Cardiac muscle cell (in vitro differentiated cells and primary cell): Measurements from ENCODE around the gene THADA. TPM values are rescaled to one million over a fixed set of nuclear protein-coding genes. Genes with fewer than 3 reads are reported as not detected.
A peak's percentile ranks its signal among the peaks of the same experiment; 100 is the strongest.

Source experiments
- DNase-seq, 2 donors: peaks; one replicate each; pipeline versions ENCODE4 v3.0.0 to v3.0.0-alpha.2; 2010 to 2017; ENCODE audit warnings: low read depth in 1 of 2, low spot score in 1 of 2
- H3K27ac ChIP-seq: fragments of 200-600 bp; sonication (generic); 2 replicates; pipeline ENCODE4 v1.5.1; 2016
- H3K27me3 ChIP-seq: fragments of 200-600 bp; sonication (generic); 2 replicates; pipeline ENCODE4 v1.6.0; 2016; ENCODE audit warnings: control low read depth
- H3K36me3 ChIP-seq: fragments of 200-600 bp; sonication (generic); 2 replicates; pipeline ENCODE4 v1.5.1; 2016; ENCODE audit warnings: control low read depth
- H3K4me1 ChIP-seq: fragments of 200-600 bp; sonication (generic); 2 replicates; pipeline ENCODE4 v1.8.1; 2017; ENCODE audit warnings: low read depth, mild to moderate bottlenecking, mixed run types
- H3K4me3 ChIP-seq: fragments of 200-600 bp; sonication (generic); 2 replicates; pipeline ENCODE4 v1.5.1; 2016; ENCODE audit warnings: mild to moderate bottlenecking
- H3K9me3 ChIP-seq: fragments of 200-600 bp; sonication (generic); 2 replicates; pipeline ENCODE4 v1.5.1; 2017; ENCODE audit warnings: low read depth, mild to moderate bottlenecking, control low read depth
- polyA plus RNA-seq: library from polyadenylated mRNA; unstranded; fragments of >200 nt; fragmentation: Nextera tagmentation; extraction: Ambion mirVana; gene quantifications from 2 replicates; pipeline ENCODE4 v1.2.1, GENCODE V29; 2016
- total RNA-seq: library from RNA; depleted of rRNA; stranded (reverse); fragments of >200 nt; gene quantifications from 2 replicates; pipeline ENCODE4 v1.2.3, GENCODE V29; 2016
- TF ChIP-seq, protein P1 (sequence below): IDR thresholded peaks from 2 replicates; pipeline ENCODE4 v1.5.1; 2012; ENCODE audit warnings: low read depth, mild to moderate bottlenecking, low read length

Gene THADA
- total and polyA plus RNA-seq, 2 experiments from 2014 or later, result 11.9 to 17.3 TPM

DNA sequence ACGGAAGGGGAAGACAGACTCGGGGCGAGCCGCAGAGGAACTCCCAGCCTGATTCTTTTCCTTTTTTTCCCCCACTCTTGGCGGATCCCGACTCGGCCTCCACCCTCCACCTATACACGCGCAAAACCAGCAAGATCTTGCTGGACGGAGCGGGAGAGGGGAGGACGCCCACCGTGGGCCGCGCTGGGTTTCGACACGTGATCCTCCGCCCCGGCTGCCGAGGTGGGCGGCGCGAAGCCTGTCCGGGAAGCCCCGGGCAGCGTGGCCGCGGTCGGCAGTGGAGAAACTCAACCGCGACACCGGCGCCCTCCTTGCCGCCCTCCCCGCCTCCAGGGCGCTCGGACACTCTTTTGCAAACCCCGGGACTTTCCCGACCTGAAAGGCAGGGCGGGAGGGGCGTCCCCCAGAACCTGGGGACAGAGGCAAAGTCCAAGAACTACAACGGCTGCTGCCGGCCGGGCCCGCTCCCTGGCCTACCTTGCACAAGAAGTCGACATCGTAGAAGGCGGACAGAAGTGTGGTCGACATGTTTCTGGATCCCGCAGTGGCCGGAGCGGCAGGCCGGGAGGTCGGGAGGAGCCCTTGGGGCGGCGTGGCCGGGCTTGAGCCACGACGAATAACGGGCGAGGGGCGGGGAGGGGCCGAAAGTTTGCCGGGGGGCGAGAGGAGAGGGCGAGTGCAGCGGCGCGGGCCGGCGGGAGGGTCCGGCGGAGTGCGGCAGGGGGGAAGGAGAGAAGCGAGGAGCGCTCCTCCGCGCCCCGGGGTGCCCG, 369.9 kb downstream of the THADA start:
- TF ChIP-seq, protein P1, sequence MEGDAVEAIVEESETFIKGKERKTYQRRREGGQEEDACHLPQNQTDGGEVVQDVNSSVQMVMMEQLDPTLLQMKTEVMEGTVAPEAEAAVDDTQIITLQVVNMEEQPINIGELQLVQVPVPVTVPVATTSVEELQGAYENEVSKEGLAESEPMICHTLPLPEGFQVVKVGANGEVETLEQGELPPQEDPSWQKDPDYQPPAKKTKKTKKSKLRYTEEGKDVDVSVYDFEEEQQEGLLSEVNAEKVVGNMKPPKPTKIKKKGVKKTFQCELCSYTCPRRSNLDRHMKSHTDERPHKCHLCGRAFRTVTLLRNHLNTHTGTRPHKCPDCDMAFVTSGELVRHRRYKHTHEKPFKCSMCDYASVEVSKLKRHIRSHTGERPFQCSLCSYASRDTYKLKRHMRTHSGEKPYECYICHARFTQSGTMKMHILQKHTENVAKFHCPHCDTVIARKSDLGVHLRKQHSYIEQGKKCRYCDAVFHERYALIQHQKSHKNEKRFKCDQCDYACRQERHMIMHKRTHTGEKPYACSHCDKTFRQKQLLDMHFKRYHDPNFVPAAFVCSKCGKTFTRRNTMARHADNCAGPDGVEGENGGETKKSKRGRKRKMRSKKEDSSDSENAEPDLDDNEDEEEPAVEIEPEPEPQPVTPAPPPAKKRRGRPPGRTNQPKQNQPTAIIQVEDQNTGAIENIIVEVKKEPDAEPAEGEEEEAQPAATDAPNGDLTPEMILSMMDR, result no peak
- H3K27me3 ChIP-seq, result no peaks in the 10 kb centered on the region
- peak in 1 of 2 donors; percentile 75 for DNase-seq
- no peaks in the 10 kb centered on the region for H3K9me3 ChIP-seq
- peak overlapping the region; percentile 94 for H3K27ac ChIP-seq
- peak overlapping the region; percentile 84 for H3K4me3 ChIP-seq
- peaks cover 11% of the 10 kb centered on the region for H3K36me3 ChIP-seq
- H3K4me1 ChIP-seq, result peaks cover 51% of the 10 kb centered on the region

DNA sequence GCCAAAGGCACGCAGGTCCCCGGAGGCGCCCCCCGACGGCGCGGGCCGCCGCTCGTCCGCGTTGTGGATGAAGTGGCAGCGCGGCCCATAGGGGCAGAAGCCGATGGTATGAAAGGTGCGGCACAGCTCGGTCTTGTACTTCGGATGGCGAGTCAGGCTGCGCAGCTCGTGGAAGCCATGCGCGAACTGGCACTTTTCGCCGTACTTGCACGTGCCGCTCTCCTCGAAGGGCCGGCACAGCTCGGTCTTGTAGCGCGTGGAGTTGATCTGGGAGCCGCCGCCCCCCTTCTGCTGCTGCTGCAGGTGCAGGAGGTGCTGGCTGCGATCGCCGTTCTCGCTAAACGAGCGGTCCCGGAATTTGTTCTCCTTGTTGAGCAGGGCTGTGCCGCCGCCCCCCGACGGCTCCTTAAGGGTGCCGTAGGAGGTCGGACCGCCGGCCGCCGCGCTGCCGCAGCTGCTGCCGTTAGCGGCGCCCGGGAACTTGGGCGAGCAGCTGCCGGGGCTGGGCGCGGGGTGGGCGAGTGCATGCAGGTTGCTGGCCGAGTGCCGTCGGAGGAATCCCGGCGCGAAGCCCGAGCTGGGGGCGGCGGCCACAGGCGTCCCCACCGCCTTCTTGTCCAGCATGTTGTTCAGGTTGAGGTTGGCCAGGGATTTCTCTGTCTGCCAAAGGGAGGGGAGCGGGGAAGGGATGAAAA, 370.6 kb downstream of the THADA start:
- TF ChIP-seq, protein P1, result no peak
- Histone ChIP-seq H3K9me3 (no peaks in the 10 kb centered on the region), H3K4me3 (peak overlapping the region; percentile 84), H3K4me1 (peaks cover 51% of the 10 kb centered on the region), H3K36me3 (peaks cover 11% of the 10 kb centered on the region), H3K27ac (peak overlapping the region; percentile 94), H3K27me3 (no peaks in the 10 kb centered on the region)
- DNase-seq, result peak; percentile 45 to 83

GRCh38 chr2:43224571-43225092, 371.2 kb downstream of the THADA start:
- TF ChIP-seq, protein P1, result no peak
- Histone ChIP-seq H3K9me3 (no peaks in the 10 kb centered on the region), H3K36me3 (peaks cover 11% of the 10 kb centered on the region), H3K27ac (peak overlapping the region; percentile 94), H3K27me3 (no peaks in the 10 kb centered on the region), H3K4me1 (peaks cover 54% of the 10 kb centered on the region), H3K4me3 (peak overlapping the region; percentile 84)
- DNase-seq, result peak; percentile 47 to 64

- Histone ChIP-seq H3K36me3 (peaks cover 11% of the 10 kb centered on the region), H3K27ac (peak overlapping the region; percentile 94), H3K4me1 (peaks cover 59% of the 10 kb centered on the region), H3K9me3 (no peaks in the 10 kb centered on the region), H3K27me3 (no peaks in the 10 kb centered on the region), H3K4me3 (peak overlapping the region; percentile 84)
- TF ChIP-seq, protein P1, result peak; percentile 45
- DNase-seq, result peak; percentile 81 to 87
Measured at GRCh38 chr2:43224131-43224570, 371.7 kb downstream of the THADA start.

DNA sequence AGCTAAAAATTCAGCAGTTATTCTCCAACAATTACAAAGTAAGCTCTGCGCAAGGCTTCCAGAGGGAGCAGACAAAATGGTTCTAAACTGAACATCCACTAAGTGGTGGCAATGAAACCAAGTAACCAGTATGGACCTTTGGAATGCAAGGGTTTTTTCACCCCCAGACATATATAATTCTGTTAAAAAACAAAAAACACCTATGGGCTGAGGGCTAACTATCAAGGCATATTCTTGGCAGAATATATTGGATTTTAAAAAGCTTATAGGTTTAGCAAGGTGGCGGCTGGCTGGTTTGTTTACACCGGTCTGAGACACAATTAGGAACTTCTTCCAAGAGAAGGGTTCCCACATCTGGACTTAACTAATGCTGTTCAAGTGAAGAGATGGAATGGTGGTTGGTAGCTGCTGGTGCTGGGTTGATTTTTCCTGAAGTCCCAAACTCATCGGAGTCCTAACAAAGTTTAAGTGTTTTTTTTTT, 372.3 kb downstream of the THADA start:
- Histone ChIP-seq H3K36me3 (peaks cover 11% of the 10 kb centered on the region), H3K27me3 (no peaks in the 10 kb centered on the region), H3K27ac (peak overlapping the region; percentile 98), H3K4me1 (peaks cover 62% of the 10 kb centered on the region), H3K4me3 (peak overlapping the region; percentile 84), H3K9me3 (no peaks in the 10 kb centered on the region)
- DNase-seq, result peak in 1 of 2 donors; percentile 57
- TF ChIP-seq, protein P1, result no peak
